HL-60 (cell line): ENCODE measurements around the gene ADAM11.

Source experiments
- CTCF ChIP-seq: IDR thresholded peaks from one replicate; pipeline ENCODE4 v1.5.1; 2011; ENCODE audit warnings: low read length, control low read depth, inconsistent platforms; ENCODE audit not compliant: insufficient read depth
- POLR2AphosphoS5 ChIP-seq: IDR thresholded peaks from 2 replicates; pipeline ENCODE4 v1.6.1; 2012; ENCODE audit warnings: low read depth
- REST ChIP-seq: IDR thresholded peaks from 2 replicates; pipeline ENCODE4 v1.6.1; 2012; ENCODE audit warnings: low read depth; ENCODE audit not compliant: insufficient replicate concordance

GRCh38 chr17:44772308-44773045 is 13.7 kb downstream of the ADAM11 start:
- TF ChIP-seq REST (no peak), CTCF (no peak), POLR2AphosphoS5 (no peak)
